HG02973 (cell line): ENCODE results near the gene UBD.
A peak's percentile ranks its signal among the peaks of the same experiment; 100 is the strongest.

Experiments used
- ATAC-seq: cut with Tn5 transposase; IDR thresholded peaks from one replicate; pipeline ENCODE4 v1.9.1; 2021; ENCODE audit warnings: moderate library complexity; ENCODE audit not compliant: unreplicated experiment

UBD gene

GRCh38 chr6:29524044-29524443 lies 35.5 kb downstream of the UBD start:
- ATAC-seq, result no peak

GRCh38 chr6:29522227-29522626 lies 37.3 kb downstream of the UBD start:
- ATAC-seq, result no peak

- no peak for ATAC-seq
Measured at GRCh38 chr6:29521006-29521680, 38.4 kb downstream of the UBD start.

GRCh38 chr6:29520232-29520631 lies 39.3 kb downstream of the UBD start:
- no peak for ATAC-seq

- no peak for ATAC-seq
Measured at GRCh38 chr6:29519291-29520010, 40.1 kb downstream of the UBD start.

GRCh38 chr6:29517728-29518440 lies 41.6 kb downstream of the UBD start:
- no peak for ATAC-seq

GRCh38 chr6:29517245-29517644 lies 42.3 kb downstream of the UBD start:
- no peak for ATAC-seq

- no peak for ATAC-seq
Measured at GRCh38 chr6:29516108-29516507, 43.4 kb downstream of the UBD start.

GRCh38 chr6:29510746-29511300 lies 48.7 kb downstream of the UBD start:
- no peak for ATAC-seq

GRCh38 chr6:29510202-29510601 lies 49.3 kb downstream of the UBD start:
- ATAC-seq, result no peak

- ATAC-seq, result no peak
Measured at GRCh38 chr6:29509711-29510110, 49.8 kb downstream of the UBD start.

- ATAC-seq, result peak; percentile 69
Measured at GRCh38 chr6:29509239-29509638, 50.3 kb downstream of the UBD start.

- ATAC-seq, result no peak
Measured at GRCh38 chr6:29507319-29507718, 52.2 kb downstream of the UBD start.

GRCh38 chr6:29506446-29507067 lies 53.0 kb downstream of the UBD start:
- no peak for ATAC-seq

GRCh38 chr6:29505808-29506207 lies 53.7 kb downstream of the UBD start:
- ATAC-seq, result no peak
